GM12878 (cell line): ENCODE data around the gene CD70. TPM values are rescaled to one million over a fixed set of nuclear protein-coding genes. Genes with fewer than 3 reads are reported as not detected.

Source experiments
- ATF7 ChIP-seq: fragments of 450-650 bp; IDR thresholded peaks from 2 replicates; pipeline ENCODE4 v1.6.1; 2016; ENCODE audit warnings: low read depth, mild to moderate bottlenecking
- CHD2 ChIP-seq: IDR thresholded peaks from 2 replicates; pipeline ENCODE4 v1.6.1; 2011; ENCODE audit warnings: low read depth, low read length, improper control_type of control experiment, borderline replicate concordance
- CREB1 ChIP-seq: IDR thresholded peaks from 2 replicates; pipeline ENCODE4 v1.6.1; 2012; ENCODE audit warnings: low read depth, mild to moderate bottlenecking, inconsistent platforms
- MEF2A ChIP-seq: IDR thresholded peaks from 2 replicates; pipeline ENCODE4 v1.6.1; 2011; ENCODE audit warnings: low read depth, mild to moderate bottlenecking, low read length, moderate library complexity; ENCODE audit not compliant: insufficient read depth
- NFXL1 ChIP-seq: fragments of 450-650 bp; IDR thresholded peaks from 2 replicates; pipeline ENCODE4 v1.6.1; 2017; ENCODE audit warnings: antibody characterized with exemption, mild to moderate bottlenecking, borderline replicate concordance
- POU2F2 ChIP-seq: IDR thresholded peaks from 3 replicates; pipeline ENCODE4 v1.6.1; 2011; ENCODE audit warnings: low read depth, mild to moderate bottlenecking, low read length, borderline replicate concordance
- RELA ChIP-seq: fragments of 450-650 bp; IDR thresholded peaks from 2 replicates; pipeline ENCODE4 v1.8.0; 2014; ENCODE audit warnings: borderline replicate concordance; ENCODE audit not compliant: partially characterized antibody
- STAT3 ChIP-seq: IDR thresholded peaks from 2 replicates; pipeline ENCODE4 v1.6.1; 2011; ENCODE audit warnings: low read depth, low read length, improper control_type of control experiment
- TCF3 ChIP-seq: IDR thresholded peaks from 2 replicates; pipeline ENCODE4 v1.6.1; 2012; ENCODE audit warnings: low read depth, mild to moderate bottlenecking, low read length, borderline replicate concordance; ENCODE audit not compliant: insufficient read depth
- polyA plus RNA-seq, 11 experiments: library from polyadenylated mRNA; depleted of rRNA in 4 of 11; unstranded in 6 of 11; stranded (reverse) in 5 of 11; fragments of >200 nt; fragmentation: Nextera tagmentation in 4 of 11; fragmentation: Illumina TruSeq in 1 of 11; extraction: Ambion mirVana in 4 of 11; extraction: Trizol in 1 of 11; gene quantifications; 1 replicate in 1 of 11; 2 replicates in 10 of 11; pipeline versions ENCODE4 v1.2.1 to v1.2.3, GENCODE V29; 2011 to 2016; ENCODE audit warnings: inconsistent platforms in 2 of 11, missing spikeins in 2 of 11, low read depth in 1 of 11
- total RNA-seq, 4 experiments: library from RNA; depleted of rRNA in 3 of 4; stranded (reverse); fragments of >200 nt in 3 of 4; fragmentation: Illumina TruSeq in 1 of 4; extraction: Trizol in 1 of 4; gene quantifications; 2 replicates each; pipeline versions ENCODE4 v1.2.1 to v1.2.3, GENCODE V29; 2013 to 2021
- TF ChIP-seq, protein P1 (sequence below): IDR thresholded peaks from 2 replicates; pipeline ENCODE4 v1.6.1; 2012; ENCODE audit warnings: improper control_type of control experiment, low read depth, low read length; ENCODE audit not compliant: insufficient replicate concordance
- TF ChIP-seq, protein P2 (sequence below): IDR thresholded peaks from 2 replicates; pipeline ENCODE4 v1.6.1; 2012; ENCODE audit warnings: mild to moderate bottlenecking, low read depth, low read length
- TF ChIP-seq, protein P3 (sequence below): fragments of 450-650 bp; conservative IDR thresholded peaks from 2 replicates; pipeline ENCODE4 v1.6.1; 2017; ENCODE audit warnings: mild to moderate bottlenecking, moderate library complexity
- TF ChIP-seq, protein P4 (sequence below): fragments of 450-650 bp; IDR thresholded peaks from 2 replicates; pipeline ENCODE4 v1.6.1; 2017; ENCODE audit warnings: antibody characterized with exemption, mild to moderate bottlenecking, moderate library complexity
- TF ChIP-seq, protein P5 (sequence below): IDR thresholded peaks from 2 replicates; pipeline ENCODE4 v1.6.1; 2012; ENCODE audit warnings: low read depth, low read length, improper control_type of control experiment

Gene CD70
- total and polyA plus RNA-seq, 10 of the 15 experiments (the other 5 are each of a cell fraction or from before 2014, with no cell fraction given), result 16.4 to 441 (median 265) TPM

DNA sequence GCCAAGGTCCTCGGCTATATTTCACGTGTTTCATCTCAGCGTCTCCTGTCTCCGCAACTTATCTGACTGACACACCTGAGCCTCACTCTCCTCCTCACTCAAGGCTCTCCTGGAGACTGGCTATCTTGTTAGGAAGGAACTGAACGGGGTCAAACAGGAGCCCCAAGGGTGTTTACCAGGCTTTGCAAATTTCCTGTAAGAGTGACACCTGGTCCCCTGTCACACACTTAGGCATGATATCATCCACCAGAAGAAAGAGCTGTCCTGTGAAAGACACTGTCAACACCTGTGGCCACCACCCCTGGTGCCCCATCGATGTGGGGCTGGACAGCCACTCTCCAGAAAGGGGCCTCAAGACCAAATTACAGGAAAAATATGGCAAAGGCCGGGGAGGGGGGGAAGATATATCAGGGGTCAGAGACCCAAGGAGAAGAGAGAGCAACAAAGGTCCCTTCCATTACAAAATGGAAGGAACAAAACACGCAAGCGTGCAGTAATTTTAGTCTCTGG is 2.9 kb downstream of the CD70 start (continued):
- TF ChIP-seq, protein P1, sequence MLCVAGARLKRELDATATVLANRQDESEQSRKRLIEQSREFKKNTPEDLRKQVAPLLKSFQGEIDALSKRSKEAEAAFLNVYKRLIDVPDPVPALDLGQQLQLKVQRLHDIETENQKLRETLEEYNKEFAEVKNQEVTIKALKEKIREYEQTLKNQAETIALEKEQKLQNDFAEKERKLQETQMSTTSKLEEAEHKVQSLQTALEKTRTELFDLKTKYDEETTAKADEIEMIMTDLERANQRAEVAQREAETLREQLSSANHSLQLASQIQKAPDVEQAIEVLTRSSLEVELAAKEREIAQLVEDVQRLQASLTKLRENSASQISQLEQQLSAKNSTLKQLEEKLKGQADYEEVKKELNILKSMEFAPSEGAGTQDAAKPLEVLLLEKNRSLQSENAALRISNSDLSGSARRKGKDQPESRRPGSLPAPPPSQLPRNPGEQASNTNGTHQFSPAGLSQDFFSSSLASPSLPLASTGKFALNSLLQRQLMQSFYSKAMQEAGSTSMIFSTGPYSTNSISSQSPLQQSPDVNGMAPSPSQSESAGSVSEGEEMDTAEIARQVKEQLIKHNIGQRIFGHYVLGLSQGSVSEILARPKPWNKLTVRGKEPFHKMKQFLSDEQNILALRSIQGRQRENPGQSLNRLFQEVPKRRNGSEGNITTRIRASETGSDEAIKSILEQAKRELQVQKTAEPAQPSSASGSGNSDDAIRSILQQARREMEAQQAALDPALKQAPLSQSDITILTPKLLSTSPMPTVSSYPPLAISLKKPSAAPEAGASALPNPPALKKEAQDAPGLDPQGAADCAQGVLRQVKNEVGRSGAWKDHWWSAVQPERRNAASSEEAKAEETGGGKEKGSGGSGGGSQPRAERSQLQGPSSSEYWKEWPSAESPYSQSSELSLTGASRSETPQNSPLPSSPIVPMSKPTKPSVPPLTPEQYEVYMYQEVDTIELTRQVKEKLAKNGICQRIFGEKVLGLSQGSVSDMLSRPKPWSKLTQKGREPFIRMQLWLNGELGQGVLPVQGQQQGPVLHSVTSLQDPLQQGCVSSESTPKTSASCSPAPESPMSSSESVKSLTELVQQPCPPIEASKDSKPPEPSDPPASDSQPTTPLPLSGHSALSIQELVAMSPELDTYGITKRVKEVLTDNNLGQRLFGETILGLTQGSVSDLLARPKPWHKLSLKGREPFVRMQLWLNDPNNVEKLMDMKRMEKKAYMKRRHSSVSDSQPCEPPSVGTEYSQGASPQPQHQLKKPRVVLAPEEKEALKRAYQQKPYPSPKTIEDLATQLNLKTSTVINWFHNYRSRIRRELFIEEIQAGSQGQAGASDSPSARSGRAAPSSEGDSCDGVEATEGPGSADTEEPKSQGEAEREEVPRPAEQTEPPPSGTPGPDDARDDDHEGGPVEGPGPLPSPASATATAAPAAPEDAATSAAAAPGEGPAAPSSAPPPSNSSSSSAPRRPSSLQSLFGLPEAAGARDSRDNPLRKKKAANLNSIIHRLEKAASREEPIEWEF, result no peak
- TF ChIP-seq RELA, result no peak
- TF ChIP-seq, protein P2, sequence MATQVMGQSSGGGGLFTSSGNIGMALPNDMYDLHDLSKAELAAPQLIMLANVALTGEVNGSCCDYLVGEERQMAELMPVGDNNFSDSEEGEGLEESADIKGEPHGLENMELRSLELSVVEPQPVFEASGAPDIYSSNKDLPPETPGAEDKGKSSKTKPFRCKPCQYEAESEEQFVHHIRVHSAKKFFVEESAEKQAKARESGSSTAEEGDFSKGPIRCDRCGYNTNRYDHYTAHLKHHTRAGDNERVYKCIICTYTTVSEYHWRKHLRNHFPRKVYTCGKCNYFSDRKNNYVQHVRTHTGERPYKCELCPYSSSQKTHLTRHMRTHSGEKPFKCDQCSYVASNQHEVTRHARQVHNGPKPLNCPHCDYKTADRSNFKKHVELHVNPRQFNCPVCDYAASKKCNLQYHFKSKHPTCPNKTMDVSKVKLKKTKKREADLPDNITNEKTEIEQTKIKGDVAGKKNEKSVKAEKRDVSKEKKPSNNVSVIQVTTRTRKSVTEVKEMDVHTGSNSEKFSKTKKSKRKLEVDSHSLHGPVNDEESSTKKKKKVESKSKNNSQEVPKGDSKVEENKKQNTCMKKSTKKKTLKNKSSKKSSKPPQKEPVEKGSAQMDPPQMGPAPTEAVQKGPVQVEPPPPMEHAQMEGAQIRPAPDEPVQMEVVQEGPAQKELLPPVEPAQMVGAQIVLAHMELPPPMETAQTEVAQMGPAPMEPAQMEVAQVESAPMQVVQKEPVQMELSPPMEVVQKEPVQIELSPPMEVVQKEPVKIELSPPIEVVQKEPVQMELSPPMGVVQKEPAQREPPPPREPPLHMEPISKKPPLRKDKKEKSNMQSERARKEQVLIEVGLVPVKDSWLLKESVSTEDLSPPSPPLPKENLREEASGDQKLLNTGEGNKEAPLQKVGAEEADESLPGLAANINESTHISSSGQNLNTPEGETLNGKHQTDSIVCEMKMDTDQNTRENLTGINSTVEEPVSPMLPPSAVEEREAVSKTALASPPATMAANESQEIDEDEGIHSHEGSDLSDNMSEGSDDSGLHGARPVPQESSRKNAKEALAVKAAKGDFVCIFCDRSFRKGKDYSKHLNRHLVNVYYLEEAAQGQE, result no peak
- TF ChIP-seq CREB1, result peak; percentile 69; the same call in 1 of the 2 replicates
- no peak for TF ChIP-seq STAT3
- peak; percentile 86 for TF ChIP-seq ATF7
- no peak for TF ChIP-seq NFXL1
- TF ChIP-seq MEF2A, result no peak
- peak; percentile 4; the same call in 1 of the 3 replicates for TF ChIP-seq POU2F2
- 0 out of 2 replicates have a peak, but pooled peaks have one; percentile 19 for TF ChIP-seq TCF3
- TF ChIP-seq, protein P3, sequence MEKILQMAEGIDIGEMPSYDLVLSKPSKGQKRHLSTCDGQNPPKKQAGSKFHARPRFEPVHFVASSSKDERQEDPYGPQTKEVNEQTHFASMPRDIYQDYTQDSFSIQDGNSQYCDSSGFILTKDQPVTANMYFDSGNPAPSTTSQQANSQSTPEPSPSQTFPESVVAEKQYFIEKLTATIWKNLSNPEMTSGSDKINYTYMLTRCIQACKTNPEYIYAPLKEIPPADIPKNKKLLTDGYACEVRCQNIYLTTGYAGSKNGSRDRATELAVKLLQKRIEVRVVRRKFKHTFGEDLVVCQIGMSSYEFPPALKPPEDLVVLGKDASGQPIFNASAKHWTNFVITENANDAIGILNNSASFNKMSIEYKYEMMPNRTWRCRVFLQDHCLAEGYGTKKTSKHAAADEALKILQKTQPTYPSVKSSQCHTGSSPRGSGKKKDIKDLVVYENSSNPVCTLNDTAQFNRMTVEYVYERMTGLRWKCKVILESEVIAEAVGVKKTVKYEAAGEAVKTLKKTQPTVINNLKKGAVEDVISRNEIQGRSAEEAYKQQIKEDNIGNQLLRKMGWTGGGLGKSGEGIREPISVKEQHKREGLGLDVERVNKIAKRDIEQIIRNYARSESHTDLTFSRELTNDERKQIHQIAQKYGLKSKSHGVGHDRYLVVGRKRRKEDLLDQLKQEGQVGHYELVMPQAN, result peak; percentile 41; the same call in 1 of the 2 replicates
- TF ChIP-seq, protein P4, sequence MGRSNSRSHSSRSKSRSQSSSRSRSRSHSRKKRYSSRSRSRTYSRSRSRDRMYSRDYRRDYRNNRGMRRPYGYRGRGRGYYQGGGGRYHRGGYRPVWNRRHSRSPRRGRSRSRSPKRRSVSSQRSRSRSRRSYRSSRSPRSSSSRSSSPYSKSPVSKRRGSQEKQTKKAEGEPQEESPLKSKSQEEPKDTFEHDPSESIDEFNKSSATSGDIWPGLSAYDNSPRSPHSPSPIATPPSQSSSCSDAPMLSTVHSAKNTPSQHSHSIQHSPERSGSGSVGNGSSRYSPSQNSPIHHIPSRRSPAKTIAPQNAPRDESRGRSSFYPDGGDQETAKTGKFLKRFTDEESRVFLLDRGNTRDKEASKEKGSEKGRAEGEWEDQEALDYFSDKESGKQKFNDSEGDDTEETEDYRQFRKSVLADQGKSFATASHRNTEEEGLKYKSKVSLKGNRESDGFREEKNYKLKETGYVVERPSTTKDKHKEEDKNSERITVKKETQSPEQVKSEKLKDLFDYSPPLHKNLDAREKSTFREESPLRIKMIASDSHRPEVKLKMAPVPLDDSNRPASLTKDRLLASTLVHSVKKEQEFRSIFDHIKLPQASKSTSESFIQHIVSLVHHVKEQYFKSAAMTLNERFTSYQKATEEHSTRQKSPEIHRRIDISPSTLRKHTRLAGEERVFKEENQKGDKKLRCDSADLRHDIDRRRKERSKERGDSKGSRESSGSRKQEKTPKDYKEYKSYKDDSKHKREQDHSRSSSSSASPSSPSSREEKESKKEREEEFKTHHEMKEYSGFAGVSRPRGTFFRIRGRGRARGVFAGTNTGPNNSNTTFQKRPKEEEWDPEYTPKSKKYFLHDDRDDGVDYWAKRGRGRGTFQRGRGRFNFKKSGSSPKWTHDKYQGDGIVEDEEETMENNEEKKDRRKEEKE, result no peak
- TF ChIP-seq CHD2, result 0 out of 2 replicates have a peak, but pooled peaks have one; percentile 18
- TF ChIP-seq, protein P5, sequence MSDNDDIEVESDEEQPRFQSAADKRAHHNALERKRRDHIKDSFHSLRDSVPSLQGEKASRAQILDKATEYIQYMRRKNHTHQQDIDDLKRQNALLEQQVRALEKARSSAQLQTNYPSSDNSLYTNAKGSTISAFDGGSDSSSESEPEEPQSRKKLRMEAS, result 0 out of 2 replicates have a peak, but pooled peaks have one; percentile 22
